Suppressor macrophage treated with lipopolysaccharide for 4 hours (primary cell): ENCODE results near the gene PRICKLE3.

Source experiments
- DNase-seq: peaks from one replicate; pipeline ENCODE4 v3.0.0-alpha.2; 2020

PRICKLE3 gene

GRCh38 chrX:49206543-49206942 is 20.4 kb upstream of the PRICKLE3 start:
- DNase-seq: no peak

DNA sequence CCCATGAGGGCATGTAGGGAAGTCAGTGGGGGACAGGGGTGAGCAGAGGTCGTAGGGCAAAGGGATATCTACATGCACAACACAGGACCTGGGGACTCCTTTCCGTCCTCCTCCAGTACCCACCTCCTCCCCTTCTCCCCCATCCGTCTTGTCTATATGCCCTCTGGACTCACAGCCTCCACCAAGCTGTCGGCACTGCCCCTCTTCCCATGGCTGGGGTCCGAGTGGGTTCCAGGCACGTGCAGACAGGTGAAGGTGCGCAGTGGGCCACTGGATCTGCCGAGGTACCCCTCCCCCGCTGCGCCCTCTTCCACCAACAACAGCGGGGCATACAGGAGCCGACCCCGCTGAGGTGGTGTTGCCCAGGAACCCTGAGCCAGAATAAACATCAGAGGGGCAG is 19.3 kb upstream of the PRICKLE3 start:
- DNase-seq: no peak

DNA sequence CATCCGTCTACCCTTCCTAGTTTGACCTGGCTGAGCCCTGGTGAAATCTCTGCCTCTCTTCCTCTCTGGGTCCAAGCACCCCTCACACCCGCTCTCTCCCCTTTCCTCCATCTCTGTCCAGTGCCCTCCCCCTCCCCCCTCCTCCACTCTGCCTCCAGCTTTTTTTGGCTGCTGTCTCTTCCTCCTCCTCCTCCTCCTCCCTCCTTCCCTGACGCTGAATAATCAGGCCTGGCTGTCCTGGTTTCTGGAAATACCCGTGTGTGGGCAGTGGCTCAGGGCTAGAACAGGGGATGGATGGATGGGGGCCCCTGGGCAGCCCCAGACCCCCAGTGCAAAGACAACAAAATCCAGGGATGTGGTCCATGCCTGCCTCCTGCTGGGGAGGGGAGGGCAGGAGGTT is 18.5 kb upstream of the PRICKLE3 start:
- DNase-seq: no peak

DNA sequence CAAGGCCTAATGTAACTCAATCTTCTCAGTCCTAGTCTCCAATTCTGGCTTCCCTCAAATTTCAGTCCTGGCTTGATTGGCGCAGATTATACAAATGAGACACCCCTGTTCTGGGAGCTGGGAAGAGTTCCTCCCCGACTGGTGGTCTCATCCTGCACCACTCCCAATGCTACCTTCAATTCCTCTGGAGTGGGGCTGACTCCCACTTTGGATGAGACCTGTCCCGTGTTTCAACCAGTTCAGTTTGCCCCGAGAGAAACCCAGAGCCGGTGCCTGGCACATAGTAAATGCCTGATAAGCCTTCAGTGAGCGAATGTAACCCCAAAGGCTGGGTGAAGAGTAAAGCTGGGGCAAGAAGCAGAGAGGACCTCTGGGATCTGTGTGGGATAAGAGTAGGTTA is 17.8 kb upstream of the PRICKLE3 start:
- DNase-seq: no peak

- no peak for DNase-seq
Measured at GRCh38 chrX:49203536-49203935, 17.4 kb upstream of the PRICKLE3 start.

GRCh38 chrX:49202022-49202421 is 15.8 kb upstream of the PRICKLE3 start:
- no peak for DNase-seq

DNA sequence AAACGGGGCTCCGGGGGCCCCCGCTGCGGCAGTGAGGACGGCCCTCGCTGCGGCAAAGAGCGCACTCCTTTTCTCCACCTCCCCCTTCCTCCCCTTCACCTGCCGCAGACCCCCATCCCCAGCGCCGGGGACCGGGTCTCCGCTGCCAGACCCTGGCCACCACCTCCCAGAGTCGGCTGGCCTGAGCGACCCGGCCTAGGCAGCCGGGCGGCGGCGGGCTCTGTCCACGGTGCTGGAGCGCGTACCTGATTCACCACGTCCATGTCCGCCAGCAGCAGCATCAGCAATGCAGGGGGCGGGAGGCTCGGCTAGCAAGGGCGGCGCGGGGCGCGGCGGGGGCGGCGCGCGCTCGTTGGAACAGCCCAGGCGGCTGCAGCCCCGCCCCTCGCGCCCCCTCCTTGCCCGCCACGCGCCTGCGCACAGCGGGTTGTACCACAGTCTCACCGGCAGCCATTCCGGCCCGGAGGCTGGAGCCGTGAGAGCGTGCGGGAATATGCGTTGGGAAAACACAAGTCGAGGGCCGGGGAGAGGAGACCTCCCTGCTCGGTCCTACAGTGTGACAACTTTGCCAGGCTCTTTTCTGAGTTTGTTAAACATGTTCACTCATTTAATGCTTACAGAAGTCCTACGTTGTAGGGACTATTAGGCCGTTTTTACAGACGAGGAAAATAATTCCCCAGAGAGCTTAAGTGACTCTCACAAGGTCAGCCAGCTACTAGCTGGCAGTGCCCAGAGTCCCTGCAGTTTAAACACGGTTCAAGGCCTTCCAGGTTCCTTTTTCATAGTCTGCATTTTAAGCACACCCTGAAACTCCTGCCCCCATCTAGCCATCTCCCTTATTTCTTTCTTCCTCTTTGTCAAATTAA is 14.0 kb upstream of the PRICKLE3 start, which contains the start of gene SYP:
Gene SYP (minus strand): TSS at position 288 of the 866 bp plus-strand sequence. CDS start 7 bp downstream, at position 281.
- peak; percentile 87 for DNase-seq

- DNase-seq: no peak
Measured at GRCh38 chrX:49199315-49199595, 13.1 kb upstream of the PRICKLE3 start.

GRCh38 chrX:49198540-49199314 is 12.6 kb upstream of the PRICKLE3 start:
- DNase-seq: no peak

- DNase-seq: no peak
Measured at GRCh38 chrX:49197543-49198087, 11.4 kb upstream of the PRICKLE3 start.

GRCh38 chrX:49193542-49193964 is 7.4 kb upstream of the PRICKLE3 start:
- DNase-seq: no peak

GRCh38 chrX:49192722-49193328 is 6.7 kb upstream of the PRICKLE3 start:
- DNase-seq: peak; percentile 37

DNA sequence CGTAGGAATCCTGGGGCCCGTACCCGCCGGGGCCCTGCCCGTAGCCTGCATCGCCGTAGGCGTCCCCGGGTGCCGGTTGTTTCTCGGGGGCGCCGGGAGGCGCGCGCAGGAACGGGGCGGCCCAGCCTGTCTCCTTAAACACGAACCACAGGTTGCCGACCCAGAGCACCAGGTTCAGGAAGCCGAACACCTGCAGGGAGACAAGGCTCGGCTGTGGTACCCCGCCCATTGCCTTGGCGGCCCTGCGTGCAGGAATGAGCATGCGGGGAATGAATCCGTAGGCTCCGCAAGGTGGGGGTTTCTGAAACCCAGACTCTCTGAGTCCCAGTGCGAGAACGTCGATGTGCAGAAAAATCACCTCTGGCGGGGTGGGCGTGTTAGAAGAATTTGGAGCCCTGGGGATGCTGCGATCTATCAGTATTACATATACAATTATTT is 5.4 kb upstream of the PRICKLE3 start:
- DNase-seq: no peak

DNA sequence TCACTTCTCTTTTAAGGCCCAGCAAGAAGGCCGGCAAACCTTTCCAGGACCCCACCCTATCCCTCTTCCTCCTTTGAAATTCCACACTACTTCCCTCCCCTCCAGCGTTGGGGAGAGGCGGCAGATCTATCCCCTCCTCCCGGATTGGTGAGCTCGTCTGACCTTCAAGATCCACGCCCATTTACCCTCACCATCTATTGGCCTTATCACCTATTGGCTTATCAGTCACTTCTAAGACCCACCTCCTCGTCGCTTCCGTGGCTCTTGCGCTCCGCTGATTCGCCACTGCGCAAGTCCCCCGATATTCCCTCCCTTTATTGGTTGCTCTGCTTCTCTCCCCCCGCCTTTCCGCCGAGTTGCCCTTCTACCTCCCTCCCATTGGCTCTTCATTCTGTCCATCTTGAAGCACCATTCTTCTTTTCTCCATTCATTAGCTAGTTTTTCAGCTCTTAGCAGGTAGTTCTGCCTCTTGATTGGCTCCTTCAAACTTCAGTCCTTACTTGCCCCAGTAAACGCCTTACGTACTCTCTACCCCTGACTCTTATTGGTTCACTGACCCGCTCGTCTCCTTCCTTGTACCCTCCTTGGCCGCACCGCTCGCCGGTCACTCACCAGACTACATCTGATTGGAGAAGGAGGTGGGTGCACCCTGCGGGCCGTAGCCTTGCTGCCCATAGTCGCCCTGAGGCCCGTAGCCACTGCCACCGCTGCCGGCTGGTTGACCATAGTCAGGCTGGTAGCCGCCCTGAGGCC is 4.8 kb upstream of the PRICKLE3 start:
- DNase-seq: peak; percentile 95

GRCh38 chrX:49189606-49190005 is 3.4 kb upstream of the PRICKLE3 start:
- DNase-seq: no peak

DNA sequence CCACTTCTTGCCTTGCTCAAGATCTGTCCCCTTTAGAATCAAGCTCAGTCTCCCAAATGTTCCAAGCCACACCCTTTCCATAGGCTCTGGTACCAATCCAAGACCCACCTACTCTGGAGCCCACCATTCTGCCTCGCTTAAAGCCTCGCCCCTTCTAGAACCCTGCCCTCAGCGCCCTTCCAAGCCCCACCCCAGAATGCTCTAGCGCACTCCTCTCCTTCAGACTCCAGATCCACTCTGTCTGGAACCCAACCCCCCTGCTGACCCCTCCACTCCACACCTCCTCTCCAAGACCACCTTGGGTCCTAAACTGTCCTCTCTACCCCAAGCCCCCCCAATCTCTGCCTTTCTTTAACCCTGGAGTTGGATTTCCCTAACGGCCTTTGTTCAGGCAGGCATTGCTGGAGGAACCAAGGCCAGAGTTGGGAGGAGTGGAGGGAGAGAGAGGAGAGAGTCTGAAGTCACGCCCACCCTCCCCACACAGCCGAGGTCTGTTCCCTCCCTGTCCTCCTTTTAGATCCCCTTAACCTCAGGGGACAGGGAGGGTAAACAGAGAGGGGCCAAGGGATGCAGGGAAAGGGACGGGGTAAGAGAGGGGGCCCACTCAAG is 2.4 kb upstream of the PRICKLE3 start:
- no peak for DNase-seq

DNA sequence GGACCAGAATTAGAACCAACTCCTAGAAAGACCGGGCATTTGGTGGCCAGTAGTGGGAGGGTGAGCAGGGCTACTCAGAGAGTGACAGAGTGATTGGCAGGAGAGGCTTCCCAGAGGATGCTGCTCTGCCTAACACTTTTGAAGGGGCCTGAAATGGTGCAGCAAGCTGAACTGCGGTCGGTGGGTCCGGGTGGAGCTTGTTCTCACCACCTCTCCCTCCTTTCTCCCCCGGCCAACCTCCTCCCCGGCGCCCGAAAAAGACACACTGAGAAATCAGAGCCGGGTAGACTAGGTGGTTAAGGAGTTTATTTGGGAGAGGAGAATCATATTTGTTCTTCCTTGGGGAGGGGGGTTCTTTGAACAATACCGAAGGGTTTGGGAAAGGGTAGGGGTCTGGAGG is 1.4 kb upstream of the PRICKLE3 start:
- no peak for DNase-seq

GRCh38 chrX:49187028-49187394 is 838 bp upstream of the PRICKLE3 start:
- DNase-seq: no peak

GRCh38 chrX:49184294-49185281 is 1.6 kb downstream of the PRICKLE3 start:
- DNase-seq: peak; percentile 73

DNA sequence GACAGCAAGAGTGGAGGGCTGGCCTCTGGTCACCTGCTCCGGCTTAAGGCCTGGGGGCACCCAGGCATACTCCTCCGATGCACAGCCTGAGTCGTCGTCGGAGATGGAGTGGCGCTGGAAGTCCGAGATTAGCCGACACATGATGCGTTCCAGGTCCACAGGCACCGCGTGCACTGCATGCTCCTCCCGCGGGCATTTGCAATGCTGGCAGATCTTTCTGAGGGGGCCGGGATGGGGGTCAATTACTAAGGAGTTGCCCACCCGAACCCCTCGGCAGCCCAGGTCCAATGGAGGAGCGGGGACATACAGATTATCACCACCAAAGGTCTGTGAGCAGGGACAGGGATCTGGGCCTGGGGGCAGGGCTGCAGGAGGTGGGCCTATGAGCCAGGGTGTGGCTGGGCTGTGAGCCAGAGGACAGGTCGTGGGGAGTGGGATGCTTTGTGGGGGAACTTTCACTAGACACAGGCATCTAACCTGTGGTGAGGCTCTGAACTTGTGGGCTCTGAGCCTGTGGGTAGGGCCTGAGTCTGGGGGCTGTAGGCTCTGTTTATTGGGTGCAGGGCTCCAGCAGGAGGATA is 2.4 kb downstream of the PRICKLE3 start:
- DNase-seq: no peak

GRCh38 chrX:49179358-49179757 is 6.8 kb downstream of the PRICKLE3 start:
- DNase-seq: no peak
